GM23338 (cell line): Measurements from ENCODE around the gene HNF1B. TPM values are rescaled to one million over a fixed set of nuclear protein-coding genes. Genes with fewer than 3 reads are reported as not detected.

Experiments
- ATAC-seq: fragments of 200-7000 bp; cut with Tn5 transposase; 3 replicates; pipeline ENCODE4 v1.9.1; 2020
- DNase-seq: peaks from one replicate; pipeline ENCODE4 v3.0.0-alpha.2; 2015; ENCODE audit warnings: low spot score
- H2AFZ ChIP-seq: fragments of 200-600 bp; sonication (generic); 2 replicates; pipeline ENCODE4 v1.8.0; 2016; ENCODE audit warnings: antibody characterized with exemption, mild to moderate bottlenecking, moderate library complexity
- H3F3A ChIP-seq: fragments of 200-600 bp; sonication (generic); replicated peaks from 2 replicates; pipeline ENCODE4 v1.8.0; 2017; ENCODE audit warnings: antibody characterized with exemption, mixed run types, low read depth
- H3K27ac ChIP-seq: fragments of 200-600 bp; sonication (generic); 2 replicates; pipeline ENCODE4 v1.6.1; 2016; ENCODE audit warnings: low read depth
- H3K27me3 ChIP-seq: fragments of 200-600 bp; sonication (generic); 2 replicates; pipeline ENCODE4 v1.8.0; 2016; ENCODE audit warnings: mild to moderate bottlenecking, mixed run types, moderate library complexity; ENCODE audit not compliant: insufficient read depth
- H3K36me3 ChIP-seq: fragments of 200-600 bp; sonication (generic); 2 replicates; pipeline ENCODE4 v1.8.0; 2016; ENCODE audit warnings: mild to moderate bottlenecking; ENCODE audit not compliant: insufficient read depth
- H3K4me1 ChIP-seq: fragments of 200-600 bp; sonication (generic); 2 replicates; pipeline ENCODE4 v1.8.0; 2016; ENCODE audit warnings: mild to moderate bottlenecking, moderate library complexity; ENCODE audit not compliant: insufficient read depth
- H3K4me2 ChIP-seq: fragments of 200-600 bp; sonication (generic); 2 replicates; pipeline ENCODE4 v1.7.1; 2017; ENCODE audit warnings: mixed run types
- H3K4me3 ChIP-seq: fragments of 200-600 bp; sonication (generic); 2 replicates; pipeline ENCODE4 v1.6.1; 2016; ENCODE audit warnings: mixed run types
- H3K79me2 ChIP-seq: fragments of 200-600 bp; sonication (generic); replicated peaks from 2 replicates; pipeline ENCODE4 v1.8.0; 2017; ENCODE audit warnings: mild to moderate bottlenecking; ENCODE audit not compliant: insufficient read depth
- H3K9me2 ChIP-seq: fragments of 200-600 bp; sonication (generic); 2 replicates; pipeline ENCODE4 v1.8.0; 2017; ENCODE audit not compliant: insufficient read depth
- H4K20me1 ChIP-seq: fragments of 200-600 bp; sonication (generic); replicated peaks from 2 replicates; pipeline ENCODE4 v1.8.0; 2017; ENCODE audit warnings: mild to moderate bottlenecking; ENCODE audit not compliant: insufficient read depth
- H3K27ac Mint-ChIP-seq: 2 replicates; pipeline ENCODE4 v1.8.0; 2020; ENCODE audit warnings: inconsistent platforms, mild to moderate bottlenecking, moderate library complexity, mixed read lengths
- H3K27me3 Mint-ChIP-seq: 3 replicates; pipeline ENCODE4 v1.8.0; 2022; ENCODE audit warnings: low read depth, mild to moderate bottlenecking, moderate library complexity, mixed read lengths, inconsistent platforms; ENCODE audit not compliant: insufficient read depth, poor library complexity
- H3K36me3 Mint-ChIP-seq: 3 replicates; pipeline ENCODE4 v1.8.0; 2021; ENCODE audit warnings: low read depth, mild to moderate bottlenecking, inconsistent platforms, moderate library complexity, mixed read lengths
- H3K4me1 Mint-ChIP-seq: 3 replicates; pipeline ENCODE4 v1.8.0; 2020; ENCODE audit warnings: mild to moderate bottlenecking, inconsistent platforms, mixed read lengths
- H3K4me3 Mint-ChIP-seq: 3 replicates; pipeline ENCODE4 v1.8.0; 2021; ENCODE audit warnings: moderate library complexity, mild to moderate bottlenecking, inconsistent platforms, mixed read lengths
- H3K9me3 Mint-ChIP-seq: 3 replicates; pipeline ENCODE4 v1.8.0; 2020; ENCODE audit warnings: moderate library complexity, mild to moderate bottlenecking, inconsistent platforms, mixed read lengths
- CREB1 ChIP-seq: fragments of 250-450 bp; sonication (Bioruptor Pico); IDR thresholded peaks from 2 replicates; pipeline ENCODE4 v1.5.0; 2020; ENCODE audit warnings: low read depth, mild to moderate bottlenecking, moderate library complexity
- EZH2 ChIP-seq: fragments of 200-600 bp; sonication (generic); IDR thresholded peaks from one replicate; pipeline ENCODE4 v1.8.0; 2017; ENCODE audit warnings: antibody characterized with exemption, mild to moderate bottlenecking, low read depth; ENCODE audit not compliant: unreplicated experiment
- JUNB ChIP-seq: IDR thresholded peaks from one replicate; pipeline ENCODE4 v1.6.1; 2016; ENCODE audit warnings: antibody characterized with exemption; ENCODE audit not compliant: unreplicated experiment
- NANOG ChIP-seq: IDR thresholded peaks from 2 replicates; pipeline ENCODE4 v1.6.1; 2016; ENCODE audit warnings: antibody characterized with exemption, borderline replicate concordance
- POLR2AphosphoS5 ChIP-seq: IDR thresholded peaks from 2 replicates; pipeline ENCODE4 v1.6.1; 2016; ENCODE audit warnings: antibody characterized with exemption, low read depth
- ZNF114 ChIP-seq: fragments of 250-450 bp; sonication (Bioruptor Pico); IDR thresholded peaks from 2 replicates; pipeline ENCODE4 v1.5.0; 2020; ENCODE audit warnings: mild to moderate bottlenecking, moderate library complexity
- ZNF331 ChIP-seq: fragments of 250-450 bp; sonication (Bioruptor Pico); IDR thresholded peaks from 2 replicates; pipeline ENCODE4 v1.5.0; 2020; ENCODE audit warnings: low read depth, mild to moderate bottlenecking, moderate library complexity
- polyA plus RNA-seq: library from polyadenylated mRNA; unstranded; fragments of >200 nt; fragmentation: Nextera tagmentation; extraction: Ambion mirVana; gene quantifications from 2 replicates; pipeline ENCODE4 v1.2.1, GENCODE V29; 2016
- total RNA-seq: library from RNA; depleted of rRNA; stranded (reverse); fragments of >200 nt; shearing (Covaris generic); gene quantifications from 2 replicates; pipeline ENCODE4 v1.2.3, GENCODE V29; 2014
- TF ChIP-seq, protein P1 (sequence below), 2 experiments: fragments of 200-600 bp in 1 of 2; sonication (generic) in 1 of 2; conservative IDR thresholded peaks; 2 replicates each; pipeline versions ENCODE4 v1.5.1 to v1.6.1; 2016 to 2017; ENCODE audit warnings: antibody characterized with exemption in 2 of 2, low read depth in 2 of 2, mild to moderate bottlenecking in 2 of 2, moderate library complexity in 1 of 2
- TF ChIP-seq, protein P2 (sequence below): IDR thresholded peaks from one replicate; pipeline ENCODE4 v1.6.1; 2018; ENCODE audit warnings: antibody characterized with exemption; ENCODE audit not compliant: unreplicated experiment
- TF ChIP-seq, protein P3 (sequence below): IDR thresholded peaks from 2 replicates; pipeline ENCODE4 v1.6.1; 2016; ENCODE audit warnings: antibody characterized with exemption

Gene HNF1B
- total and polyA plus RNA-seq, 2 experiments from 2014 or later: 0.07 to 0.19 TPM

DNA sequence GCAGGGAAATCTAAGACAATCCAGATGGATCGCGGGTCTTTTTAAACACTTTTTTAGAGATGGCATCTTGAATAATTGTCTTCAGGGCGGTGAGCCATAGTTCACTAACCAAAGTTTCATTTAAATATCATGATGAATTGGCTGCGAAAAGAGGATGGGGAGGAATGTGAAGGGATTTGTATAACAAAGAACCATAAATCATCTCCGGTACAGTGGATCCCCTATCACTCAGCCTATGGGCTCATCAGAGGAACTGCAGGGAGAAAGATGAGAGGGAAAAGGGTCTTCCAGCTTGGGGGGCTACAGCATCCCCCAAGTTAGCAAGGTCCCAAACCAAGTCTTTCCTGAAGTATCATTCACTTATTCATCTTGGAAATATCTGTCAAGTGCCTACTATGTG, 84.9 kb downstream of the HNF1B start (continued):
- TF ChIP-seq ZNF114 (CRISPR knock-in tag) (no peak), NANOG (no peak), ZNF331 (CRISPR knock-in tag) (no peak), JUNB (no peak), EZH2 (no peak)
- TF ChIP-seq, protein P1, sequence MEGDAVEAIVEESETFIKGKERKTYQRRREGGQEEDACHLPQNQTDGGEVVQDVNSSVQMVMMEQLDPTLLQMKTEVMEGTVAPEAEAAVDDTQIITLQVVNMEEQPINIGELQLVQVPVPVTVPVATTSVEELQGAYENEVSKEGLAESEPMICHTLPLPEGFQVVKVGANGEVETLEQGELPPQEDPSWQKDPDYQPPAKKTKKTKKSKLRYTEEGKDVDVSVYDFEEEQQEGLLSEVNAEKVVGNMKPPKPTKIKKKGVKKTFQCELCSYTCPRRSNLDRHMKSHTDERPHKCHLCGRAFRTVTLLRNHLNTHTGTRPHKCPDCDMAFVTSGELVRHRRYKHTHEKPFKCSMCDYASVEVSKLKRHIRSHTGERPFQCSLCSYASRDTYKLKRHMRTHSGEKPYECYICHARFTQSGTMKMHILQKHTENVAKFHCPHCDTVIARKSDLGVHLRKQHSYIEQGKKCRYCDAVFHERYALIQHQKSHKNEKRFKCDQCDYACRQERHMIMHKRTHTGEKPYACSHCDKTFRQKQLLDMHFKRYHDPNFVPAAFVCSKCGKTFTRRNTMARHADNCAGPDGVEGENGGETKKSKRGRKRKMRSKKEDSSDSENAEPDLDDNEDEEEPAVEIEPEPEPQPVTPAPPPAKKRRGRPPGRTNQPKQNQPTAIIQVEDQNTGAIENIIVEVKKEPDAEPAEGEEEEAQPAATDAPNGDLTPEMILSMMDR (conservative IDR thresholded peaks at IDR 0.05; ENCODE audit: low read depth in 2 of 2): no peak

DNA sequence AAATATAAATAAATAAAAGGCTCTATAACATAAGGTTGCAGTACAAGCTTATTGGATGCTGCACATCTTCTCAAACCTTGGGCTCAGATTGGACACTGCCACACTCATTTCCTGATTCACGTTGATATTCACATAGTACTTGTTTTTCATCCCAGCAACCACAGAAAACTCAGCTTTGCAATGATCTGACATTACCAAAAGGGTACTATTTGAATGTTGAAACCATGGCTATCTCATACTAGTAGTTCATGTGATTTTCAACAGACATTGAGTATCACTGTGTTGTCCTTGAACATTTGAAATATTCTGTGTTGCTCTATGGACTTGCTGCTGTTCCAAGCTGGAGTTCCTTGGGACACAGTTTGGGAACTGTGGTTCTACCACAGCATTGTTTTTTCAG, 87.7 kb downstream of the HNF1B start:
- no peaks in the 10 kb centered on the region for H3K36me3 ChIP-seq
- H3F3A ChIP-seq: no peaks in the 10 kb centered on the region
- peaks cover 2% of the 10 kb centered on the region for H3K4me1 ChIP-seq
- no peak overlapping the region for H3K4me3 ChIP-seq
- no peak overlapping the region for H3K27ac Mint-ChIP-seq
- ATAC-seq (no peak), DNase-seq (no peak)
- no peak overlapping the region for H3K4me2 ChIP-seq
- H3K79me2 ChIP-seq: no peaks in the 10 kb centered on the region
- H3K27me3 ChIP-seq: no peaks in the 10 kb centered on the region
- no peak overlapping the region for H3K4me3 Mint-ChIP-seq
- H3K4me1 Mint-ChIP-seq: peaks cover 8% of the 10 kb centered on the region; the same call in 2 of the 3 replicates
- no peaks in the 10 kb centered on the region for H4K20me1 ChIP-seq
- no peak overlapping the region for H3K27ac ChIP-seq
- no peaks in the 10 kb centered on the region for H3K27me3 Mint-ChIP-seq
- H3K9me2 ChIP-seq: no peaks in the 10 kb centered on the region
- H2AFZ ChIP-seq: no peak overlapping the region
- no peaks in the 10 kb centered on the region for H3K9me3 Mint-ChIP-seq
- no peaks in the 10 kb centered on the region for H3K36me3 Mint-ChIP-seq
- TF ChIP-seq, protein P1 (conservative IDR thresholded peaks at IDR 0.05; ENCODE audit: low read depth in 2 of 2): no peak
- TF ChIP-seq POLR2AphosphoS5 (no peak), EZH2 (no peak), CREB1 (no peak), ZNF331 (CRISPR knock-in tag) (no peak), NANOG (no peak), ZNF114 (CRISPR knock-in tag) (no peak)
- TF ChIP-seq, protein P2, sequence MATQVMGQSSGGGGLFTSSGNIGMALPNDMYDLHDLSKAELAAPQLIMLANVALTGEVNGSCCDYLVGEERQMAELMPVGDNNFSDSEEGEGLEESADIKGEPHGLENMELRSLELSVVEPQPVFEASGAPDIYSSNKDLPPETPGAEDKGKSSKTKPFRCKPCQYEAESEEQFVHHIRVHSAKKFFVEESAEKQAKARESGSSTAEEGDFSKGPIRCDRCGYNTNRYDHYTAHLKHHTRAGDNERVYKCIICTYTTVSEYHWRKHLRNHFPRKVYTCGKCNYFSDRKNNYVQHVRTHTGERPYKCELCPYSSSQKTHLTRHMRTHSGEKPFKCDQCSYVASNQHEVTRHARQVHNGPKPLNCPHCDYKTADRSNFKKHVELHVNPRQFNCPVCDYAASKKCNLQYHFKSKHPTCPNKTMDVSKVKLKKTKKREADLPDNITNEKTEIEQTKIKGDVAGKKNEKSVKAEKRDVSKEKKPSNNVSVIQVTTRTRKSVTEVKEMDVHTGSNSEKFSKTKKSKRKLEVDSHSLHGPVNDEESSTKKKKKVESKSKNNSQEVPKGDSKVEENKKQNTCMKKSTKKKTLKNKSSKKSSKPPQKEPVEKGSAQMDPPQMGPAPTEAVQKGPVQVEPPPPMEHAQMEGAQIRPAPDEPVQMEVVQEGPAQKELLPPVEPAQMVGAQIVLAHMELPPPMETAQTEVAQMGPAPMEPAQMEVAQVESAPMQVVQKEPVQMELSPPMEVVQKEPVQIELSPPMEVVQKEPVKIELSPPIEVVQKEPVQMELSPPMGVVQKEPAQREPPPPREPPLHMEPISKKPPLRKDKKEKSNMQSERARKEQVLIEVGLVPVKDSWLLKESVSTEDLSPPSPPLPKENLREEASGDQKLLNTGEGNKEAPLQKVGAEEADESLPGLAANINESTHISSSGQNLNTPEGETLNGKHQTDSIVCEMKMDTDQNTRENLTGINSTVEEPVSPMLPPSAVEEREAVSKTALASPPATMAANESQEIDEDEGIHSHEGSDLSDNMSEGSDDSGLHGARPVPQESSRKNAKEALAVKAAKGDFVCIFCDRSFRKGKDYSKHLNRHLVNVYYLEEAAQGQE: no peak
- TF ChIP-seq, protein P3, sequence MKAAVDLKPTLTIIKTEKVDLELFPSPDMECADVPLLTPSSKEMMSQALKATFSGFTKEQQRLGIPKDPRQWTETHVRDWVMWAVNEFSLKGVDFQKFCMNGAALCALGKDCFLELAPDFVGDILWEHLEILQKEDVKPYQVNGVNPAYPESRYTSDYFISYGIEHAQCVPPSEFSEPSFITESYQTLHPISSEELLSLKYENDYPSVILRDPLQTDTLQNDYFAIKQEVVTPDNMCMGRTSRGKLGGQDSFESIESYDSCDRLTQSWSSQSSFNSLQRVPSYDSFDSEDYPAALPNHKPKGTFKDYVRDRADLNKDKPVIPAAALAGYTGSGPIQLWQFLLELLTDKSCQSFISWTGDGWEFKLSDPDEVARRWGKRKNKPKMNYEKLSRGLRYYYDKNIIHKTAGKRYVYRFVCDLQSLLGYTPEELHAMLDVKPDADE: no peak
